ENCODE results near the gene KRTAP10-3. TPM values are rescaled to one million over a fixed set of nuclear protein-coding genes. Genes with fewer than 3 reads are reported as not detected.
A peak's percentile ranks its signal among the peaks of the same experiment; 100 is the strongest.
"Not testable (repeated sequence)": the region's sequence is repeated elsewhere in the genome, so short reads cannot be mapped to it uniquely, and the experiment has no call there.

KRTAP10-3 gene
- total and polyA plus RNA-seq, 2 donors (not counting 1 experiment from before 2014, with no cell fraction given), result not detected

GRCh38 chr21:44552136-44552535, 6.5 kb downstream of the KRTAP10-3 start:
- Histone ChIP-seq H2AFZ (ENCODE audit: low read length) (no peak overlapping the region), H3K27me3 (ENCODE audit: control insufficient read depth, insufficient read depth, low read length) (no peaks in the 10 kb centered on the region), H4K20me1 (ENCODE audit: control insufficient read depth, extremely low read depth, insufficient read depth, low read length) (no peaks in the 10 kb centered on the region)

GRCh38 chr21:44551340-44551961, 7.1 kb downstream of the KRTAP10-3 start, which contains the start of gene KRTAP10-2:
Gene KRTAP10-2 (minus strand): TSS chr21:44551505. CDS start chr21:44551458, 47 bp downstream.
- Histone ChIP-seq H2AFZ (ENCODE audit: low read length) (no peak within 1 kb of the TSS), H3K27me3 (ENCODE audit: control insufficient read depth, insufficient read depth, low read length) (no peaks in the 10 kb centered on the region), H3K36me3 (ENCODE audit: control insufficient read depth, insufficient read depth, low read length) (no peaks in the 10 kb centered on the region), H3K4me1 (ENCODE audit: control insufficient read depth, extremely low read depth, insufficient read depth, low read length) (no peaks in the 10 kb centered on the region), H3K4me3 (replicated peaks in 1 of 4; ENCODE audit: control extremely low read depth in 1 of 4, insufficient read depth in 1 of 4, low read depth in 3 of 4, low read length in 4 of 4) (no peak within 1 kb of the TSS), H3K4me2 (ENCODE audit: extremely low read depth, insufficient read depth, low read length) (no peak within 1 kb of the TSS), H3K9ac (ENCODE audit: insufficient read depth, low read length) (no peak within 1 kb of the TSS), H3K9me3 (ENCODE audit: control insufficient read depth, insufficient read depth, low read depth, low read length) (no peaks in the 10 kb centered on the region), H3K27ac (ENCODE audit: insufficient read depth, low read length) (no peak within 1 kb of the TSS), H3K79me2 (ENCODE audit: control insufficient read depth, insufficient read depth, low read length) (no peaks in the 10 kb centered on the region), H4K20me1 (ENCODE audit: control insufficient read depth, extremely low read depth, insufficient read depth, low read length) (no peaks in the 10 kb centered on the region)
- DNase-seq (ENCODE audit: low read depth in 2 of 2), result peak in 1 of 2 donors; percentile 1
- TF ChIP-seq EZH2 (IDR thresholded peaks at IDR 0.05; ENCODE audit: low read length, missing control alignments), result no peak
- TF ChIP-seq, protein P1, sequence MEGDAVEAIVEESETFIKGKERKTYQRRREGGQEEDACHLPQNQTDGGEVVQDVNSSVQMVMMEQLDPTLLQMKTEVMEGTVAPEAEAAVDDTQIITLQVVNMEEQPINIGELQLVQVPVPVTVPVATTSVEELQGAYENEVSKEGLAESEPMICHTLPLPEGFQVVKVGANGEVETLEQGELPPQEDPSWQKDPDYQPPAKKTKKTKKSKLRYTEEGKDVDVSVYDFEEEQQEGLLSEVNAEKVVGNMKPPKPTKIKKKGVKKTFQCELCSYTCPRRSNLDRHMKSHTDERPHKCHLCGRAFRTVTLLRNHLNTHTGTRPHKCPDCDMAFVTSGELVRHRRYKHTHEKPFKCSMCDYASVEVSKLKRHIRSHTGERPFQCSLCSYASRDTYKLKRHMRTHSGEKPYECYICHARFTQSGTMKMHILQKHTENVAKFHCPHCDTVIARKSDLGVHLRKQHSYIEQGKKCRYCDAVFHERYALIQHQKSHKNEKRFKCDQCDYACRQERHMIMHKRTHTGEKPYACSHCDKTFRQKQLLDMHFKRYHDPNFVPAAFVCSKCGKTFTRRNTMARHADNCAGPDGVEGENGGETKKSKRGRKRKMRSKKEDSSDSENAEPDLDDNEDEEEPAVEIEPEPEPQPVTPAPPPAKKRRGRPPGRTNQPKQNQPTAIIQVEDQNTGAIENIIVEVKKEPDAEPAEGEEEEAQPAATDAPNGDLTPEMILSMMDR (conservative IDR thresholded peaks at IDR 0.05 in 1 of 2, IDR thresholded peaks at IDR 0.05 in 1 of 2; ENCODE audit: low read depth in 1 of 2, low read length in 2 of 2), result no peak

More at GRCh38 chr21:44552136-44552535, 6.5 kb downstream of the KRTAP10-3 start:
- Histone ChIP-seq H3K4me2 (ENCODE audit: extremely low read depth, insufficient read depth, low read length) (no peak overlapping the region), H3K79me2 (ENCODE audit: control insufficient read depth, insufficient read depth, low read length) (no peaks in the 10 kb centered on the region), H3K9me3 (ENCODE audit: control insufficient read depth, insufficient read depth, low read depth, low read length) (no peaks in the 10 kb centered on the region), H3K4me3 (replicated peaks in 1 of 4; ENCODE audit: control extremely low read depth in 1 of 4, insufficient read depth in 1 of 4, low read depth in 3 of 4, low read length in 4 of 4) (no peak overlapping the region), H3K4me1 (ENCODE audit: control insufficient read depth, extremely low read depth, insufficient read depth, low read length) (no peaks in the 10 kb centered on the region), H3K27ac (ENCODE audit: insufficient read depth, low read length) (no peak overlapping the region), H3K36me3 (ENCODE audit: control insufficient read depth, insufficient read depth, low read length) (no peaks in the 10 kb centered on the region), H3K9ac (ENCODE audit: insufficient read depth, low read length) (no peak overlapping the region)
- no peak for DNase-seq (ENCODE audit: low read depth in 2 of 2)
- TF ChIP-seq EZH2 (IDR thresholded peaks at IDR 0.05; ENCODE audit: low read length, missing control alignments), result no peak
- TF ChIP-seq, protein P1 (conservative IDR thresholded peaks at IDR 0.05 in 1 of 2, IDR thresholded peaks at IDR 0.05 in 1 of 2; ENCODE audit: low read depth in 1 of 2, low read length in 2 of 2), result no peak

DNA sequence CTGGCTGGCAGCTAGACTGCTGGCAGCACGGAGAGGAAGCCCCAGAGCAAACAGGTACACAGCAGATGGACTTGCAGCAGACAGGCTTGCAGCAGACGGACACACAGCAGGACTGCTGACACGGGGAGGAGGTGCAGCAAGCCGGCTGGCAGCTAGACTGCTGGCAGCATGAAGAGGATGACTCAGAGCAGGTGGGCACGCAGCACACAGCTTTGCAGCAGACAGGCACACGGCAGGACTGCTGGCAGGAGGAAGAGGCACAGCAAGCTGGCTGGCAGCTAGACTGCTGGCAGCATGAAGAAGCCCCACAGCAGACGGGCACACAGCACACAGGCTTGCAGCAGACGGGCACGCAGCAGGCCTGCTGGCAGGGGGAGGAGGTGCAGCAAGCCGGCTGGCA, 7.8 kb downstream of the KRTAP10-3 start:
- H4K20me1 ChIP-seq (ENCODE audit: control insufficient read depth, extremely low read depth, insufficient read depth, low read length), result no peaks in the 10 kb centered on the region
- TF ChIP-seq, protein P1 (conservative IDR thresholded peaks at IDR 0.05 in 1 of 2, IDR thresholded peaks at IDR 0.05 in 1 of 2; ENCODE audit: low read depth in 1 of 2, low read length in 2 of 2), result no peak
- no peak for TF ChIP-seq EZH2 (IDR thresholded peaks at IDR 0.05; ENCODE audit: low read length, missing control alignments)
- no peak overlapping the region for H3K9ac ChIP-seq (ENCODE audit: insufficient read depth, low read length)
- peak in 1 of 2 donors; percentile 3 for DNase-seq (ENCODE audit: low read depth in 2 of 2)
- no peaks in the 10 kb centered on the region for H3K4me1 ChIP-seq (ENCODE audit: control insufficient read depth, extremely low read depth, insufficient read depth, low read length)
- no peak overlapping the region for H3K4me2 ChIP-seq (ENCODE audit: extremely low read depth, insufficient read depth, low read length)
- H3K9me3 ChIP-seq (ENCODE audit: control insufficient read depth, insufficient read depth, low read depth, low read length), result no peaks in the 10 kb centered on the region
- no peaks in the 10 kb centered on the region for H3K79me2 ChIP-seq (ENCODE audit: control insufficient read depth, insufficient read depth, low read length)
- no peaks in the 10 kb centered on the region for H3K27me3 ChIP-seq (ENCODE audit: control insufficient read depth, insufficient read depth, low read length)
- H2AFZ ChIP-seq (ENCODE audit: low read length), result no peak overlapping the region
- H3K36me3 ChIP-seq (ENCODE audit: control insufficient read depth, insufficient read depth, low read length), result no peaks in the 10 kb centered on the region
- H3K4me3 ChIP-seq (replicated peaks in 1 of 4; ENCODE audit: control extremely low read depth in 1 of 4, insufficient read depth in 1 of 4, low read depth in 3 of 4, low read length in 4 of 4), result no peak overlapping the region
- H3K27ac ChIP-seq (ENCODE audit: insufficient read depth, low read length), result no peak overlapping the region

DNA sequence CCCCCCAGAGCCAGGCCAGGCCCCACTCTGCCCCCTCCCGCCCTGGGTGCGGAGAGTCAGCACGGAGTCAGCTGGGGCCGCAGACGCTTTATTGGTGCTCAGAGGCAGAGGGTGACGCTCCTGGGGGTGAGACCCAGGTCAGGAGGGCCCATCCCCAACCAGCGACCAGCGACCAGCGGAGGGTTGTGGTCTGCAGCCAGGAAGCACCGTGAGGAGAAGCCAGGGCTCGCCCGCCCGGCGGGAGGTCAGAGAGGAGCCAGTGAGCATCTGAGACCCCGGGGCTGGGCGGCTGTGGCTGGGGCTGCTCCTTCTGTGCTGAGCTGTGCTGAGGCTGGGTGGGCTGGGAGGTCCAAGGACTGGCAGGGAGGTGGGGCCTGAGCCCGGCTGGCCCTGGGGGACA, 8.3 kb downstream of the KRTAP10-3 start:
- H3K4me3 ChIP-seq (replicated peaks in 1 of 4; ENCODE audit: control extremely low read depth in 1 of 4, insufficient read depth in 1 of 4, low read depth in 3 of 4, low read length in 4 of 4); DNase-seq (ENCODE audit: low read depth in 2 of 2); H2AFZ ChIP-seq (ENCODE audit: low read length): not testable (repeated sequence)

More for the DNA sequence above, 8.3 kb downstream of the KRTAP10-3 start:
- not testable (repeated sequence) for H3K79me2 ChIP-seq (ENCODE audit: control insufficient read depth, insufficient read depth, low read length); H3K27me3 ChIP-seq (ENCODE audit: control insufficient read depth, insufficient read depth, low read length); H3K27ac ChIP-seq (ENCODE audit: insufficient read depth, low read length); H3K9me3 ChIP-seq (ENCODE audit: control insufficient read depth, insufficient read depth, low read depth, low read length); H3K9ac ChIP-seq (ENCODE audit: insufficient read depth, low read length); H3K4me2 ChIP-seq (ENCODE audit: extremely low read depth, insufficient read depth, low read length); H4K20me1 ChIP-seq (ENCODE audit: control insufficient read depth, extremely low read depth, insufficient read depth, low read length); H3K4me1 ChIP-seq (ENCODE audit: control insufficient read depth, extremely low read depth, insufficient read depth, low read length); H3K36me3 ChIP-seq (ENCODE audit: control insufficient read depth, insufficient read depth, low read length)
